ENCODE results near the gene CAPRIN1. TPM values are rescaled to one million over a fixed set of nuclear protein-coding genes. Genes with fewer than 3 reads are reported as not detected.
"Not testable (repeated sequence)": the region's sequence is repeated elsewhere in the genome, so short reads cannot be mapped to it uniquely, and the experiment has no call there.

The CAPRIN1 gene
- total RNA-seq, 1 experiment from 2014 or later: 1,470 TPM

DNA sequence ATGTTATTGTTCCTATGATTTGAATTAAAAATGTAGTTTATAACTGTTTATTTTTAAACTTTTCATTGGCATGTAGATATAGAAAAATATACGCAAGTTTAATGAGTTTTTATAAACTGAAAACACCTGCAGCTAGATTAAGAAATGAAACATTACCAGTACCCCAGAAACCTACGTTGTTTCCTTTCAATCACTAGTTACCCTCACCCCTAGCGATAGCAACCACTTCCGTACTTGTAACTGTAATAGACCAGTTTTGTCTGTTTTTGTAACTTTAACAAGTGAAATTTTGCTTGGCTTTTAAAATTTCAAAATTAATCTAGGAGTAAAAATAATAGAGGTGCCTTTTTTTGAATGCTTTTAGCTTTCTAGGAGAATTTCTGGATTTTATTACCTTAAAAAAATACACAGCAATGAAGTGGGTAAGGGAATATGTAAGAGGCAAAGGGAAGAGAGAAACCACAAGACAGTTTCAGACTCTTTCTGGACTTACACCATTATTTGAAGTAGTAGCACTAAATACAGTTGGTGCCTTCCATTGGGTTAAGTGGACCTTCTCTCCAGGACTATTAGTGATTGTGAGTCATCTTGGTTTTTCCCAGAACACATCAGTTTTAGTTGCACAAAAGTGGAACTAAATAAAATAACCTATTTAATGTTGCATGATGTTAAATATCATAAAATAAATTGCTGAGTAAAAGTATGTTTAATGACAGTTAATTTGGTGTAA is 35.2 kb downstream of the CAPRIN1 start:
- DNase-seq (ENCODE audit: low spot score): no peak
- H3K27ac ChIP-seq (ENCODE audit: low read depth, low read length, poor library complexity, severe bottlenecking): peak overlapping the region; percentile 0
- peaks cover 100% of the 10 kb centered on the region for H3K36me3 ChIP-seq (ENCODE audit: insufficient read depth, low read length, poor library complexity, severe bottlenecking)
- H3K9me3 ChIP-seq (ENCODE audit: low read depth, low read length, poor library complexity, severe bottlenecking): no peaks in the 10 kb centered on the region
- TF ChIP-seq EZH2 (IDR thresholded peaks at IDR 0.05; ENCODE audit: borderline replicate concordance, low read depth, low read length, poor library complexity, severe bottlenecking) (no peak), CTCF (conservative IDR thresholded peaks at IDR 0.05; ENCODE audit: low read depth, low read length) (no peak)
- BruUV-seq (replicated peaks): no TSS peak
- POLR2A ChIA-PET (ENCODE audit: low non-redundant PET): no interaction called here
- no peaks in the 10 kb centered on the region for H3K4me1 ChIP-seq (ENCODE audit: insufficient read depth, low read length, poor library complexity, severe bottlenecking)
- CTCF ChIA-PET: no interaction called here
- H3K27me3 ChIP-seq (replicated peaks; ENCODE audit: insufficient read depth, low read depth, low read length, poor library complexity): no peaks in the 10 kb centered on the region
- intact Hi-C loops (cut with micrococcal nuclease; ENCODE audit: unreplicated experiment): no loop called here
- no peak overlapping the region for H3K4me3 ChIP-seq (ENCODE audit: low read depth, low read length, poor library complexity, severe bottlenecking)

- Histone ChIP-seq H3K4me3 (ENCODE audit: low read depth, low read length, poor library complexity, severe bottlenecking) (no peak overlapping the region), H3K4me1 (ENCODE audit: insufficient read depth, low read length, poor library complexity, severe bottlenecking) (peaks cover 2% of the 10 kb centered on the region), H3K9me3 (ENCODE audit: low read depth, low read length, poor library complexity, severe bottlenecking) (no peaks in the 10 kb centered on the region), H3K36me3 (ENCODE audit: insufficient read depth, low read length, poor library complexity, severe bottlenecking) (peaks cover 100% of the 10 kb centered on the region), H3K27ac (ENCODE audit: low read depth, low read length, poor library complexity, severe bottlenecking) (no peak overlapping the region), H3K27me3 (replicated peaks; ENCODE audit: insufficient read depth, low read depth, low read length, poor library complexity) (no peaks in the 10 kb centered on the region)
- BruUV-seq (replicated peaks): no TSS peak
- intact Hi-C loops (cut with micrococcal nuclease; ENCODE audit: unreplicated experiment): no loop called here
- ChIA-PET POLR2A (ENCODE audit: low non-redundant PET) (no interaction called here), CTCF (no interaction called here)
- DNase-seq (ENCODE audit: low spot score): no peak
- TF ChIP-seq EZH2 (IDR thresholded peaks at IDR 0.05; ENCODE audit: borderline replicate concordance, low read depth, low read length, poor library complexity, severe bottlenecking): no peak
- TF ChIP-seq CTCF (conservative IDR thresholded peaks at IDR 0.05; ENCODE audit: low read depth, low read length): no peak
Observed at GRCh38 chr11:34091825-34092224, 40.3 kb downstream of the CAPRIN1 start.

GRCh38 chr11:34094900-34095299 is 43.4 kb downstream of the CAPRIN1 start:
- H3K27me3 ChIP-seq (replicated peaks; ENCODE audit: insufficient read depth, low read depth, low read length, poor library complexity); H3K4me3 ChIP-seq (ENCODE audit: low read depth, low read length, poor library complexity, severe bottlenecking); H3K9me3 ChIP-seq (ENCODE audit: low read depth, low read length, poor library complexity, severe bottlenecking); intact Hi-C loops (cut with micrococcal nuclease; ENCODE audit: unreplicated experiment); DNase-seq (ENCODE audit: low spot score); H3K4me1 ChIP-seq (ENCODE audit: insufficient read depth, low read length, poor library complexity, severe bottlenecking); BruUV-seq (replicated peaks): not testable (repeated sequence)
- Histone ChIP-seq H3K27ac (ENCODE audit: low read depth, low read length, poor library complexity, severe bottlenecking) (peak overlapping the region; percentile 12), H3K36me3 (ENCODE audit: insufficient read depth, low read length, poor library complexity, severe bottlenecking) (peaks cover 100% of the 10 kb centered on the region)
- ChIA-PET CTCF (interaction anchor here (1.1 kb wide), 1 partner anchor 373 kb away, joined by 3 read pairs; no protein-coding TSS in a partner anchor), POLR2A (ENCODE audit: low non-redundant PET) (interaction anchor here (0.7 kb wide), 1 partner anchor 374 kb away, joined by 3 read pairs; no protein-coding TSS in a partner anchor)

DNA sequence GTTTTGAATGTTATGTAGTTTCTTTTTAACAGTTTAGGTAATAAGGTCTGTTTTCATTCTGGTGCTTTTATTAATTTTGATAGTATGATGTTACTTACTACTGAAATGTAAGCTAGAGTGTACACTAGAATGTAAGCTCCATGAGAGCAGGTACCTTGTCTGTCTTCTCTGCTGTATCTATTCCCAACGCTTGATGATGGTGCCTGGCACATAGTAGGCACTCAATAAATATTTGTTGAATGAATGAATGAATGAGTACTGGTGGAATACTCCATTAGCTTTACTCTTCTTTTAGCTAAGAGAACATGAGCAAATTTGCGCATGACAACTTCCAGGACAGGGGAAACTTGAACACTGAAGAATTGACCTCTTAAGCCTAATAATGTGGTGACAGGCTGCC is 47.3 kb downstream of the CAPRIN1 start:
- POLR2A ChIA-PET (ENCODE audit: low non-redundant PET): interaction anchor here (0.5 kb wide), 1 partner anchor 24 kb away, joined by 4 read pairs; no protein-coding TSS in a partner anchor
- TF ChIP-seq EZH2 (IDR thresholded peaks at IDR 0.05; ENCODE audit: borderline replicate concordance, low read depth, low read length, poor library complexity, severe bottlenecking) (no peak), CTCF (conservative IDR thresholded peaks at IDR 0.05; ENCODE audit: low read depth, low read length) (no peak)
- intact Hi-C loops (cut with micrococcal nuclease; ENCODE audit: unreplicated experiment): no loop called here
- H3K27ac ChIP-seq (ENCODE audit: low read depth, low read length, poor library complexity, severe bottlenecking): no peak overlapping the region
- peaks cover 96% of the 10 kb centered on the region for H3K36me3 ChIP-seq (ENCODE audit: insufficient read depth, low read length, poor library complexity, severe bottlenecking)
- H3K4me1 ChIP-seq (ENCODE audit: insufficient read depth, low read length, poor library complexity, severe bottlenecking): peaks cover 13% of the 10 kb centered on the region
- DNase-seq (ENCODE audit: low spot score): no peak
- BruUV-seq (replicated peaks): no TSS peak
- no peaks in the 10 kb centered on the region for H3K9me3 ChIP-seq (ENCODE audit: low read depth, low read length, poor library complexity, severe bottlenecking)
- H3K27me3 ChIP-seq (replicated peaks; ENCODE audit: insufficient read depth, low read depth, low read length, poor library complexity): no peaks in the 10 kb centered on the region
- H3K4me3 ChIP-seq (ENCODE audit: low read depth, low read length, poor library complexity, severe bottlenecking): no peak overlapping the region
- CTCF ChIA-PET: interaction anchor here (0.6 kb wide), 1 partner anchor 10 kb away, joined by 4 read pairs; no protein-coding TSS in a partner anchor
